CMK (cell line): ENCODE data around the gene TEK.
"Not testable (repeated sequence)": the region's sequence is repeated elsewhere in the genome, so short reads cannot be mapped to it uniquely, and the experiment has no call there.

Experiments used
- DNase-seq: peaks from one replicate; pipeline ENCODE4 v3.0.0-alpha.2; 2010; ENCODE audit warnings: low read depth

Gene TEK

GRCh38 chr9:27108981-27109541 lies at the start of gene TEK:
Gene TEK, plus strand, starts transcription at chr9:27109225. Its CDS starts 366 bp downstream, at chr9:27109591.
- DNase-seq: no peak

GRCh38 chr9:27059412-27059811 lies 49.6 kb upstream of the TEK start:
- no peak for DNase-seq

DNA sequence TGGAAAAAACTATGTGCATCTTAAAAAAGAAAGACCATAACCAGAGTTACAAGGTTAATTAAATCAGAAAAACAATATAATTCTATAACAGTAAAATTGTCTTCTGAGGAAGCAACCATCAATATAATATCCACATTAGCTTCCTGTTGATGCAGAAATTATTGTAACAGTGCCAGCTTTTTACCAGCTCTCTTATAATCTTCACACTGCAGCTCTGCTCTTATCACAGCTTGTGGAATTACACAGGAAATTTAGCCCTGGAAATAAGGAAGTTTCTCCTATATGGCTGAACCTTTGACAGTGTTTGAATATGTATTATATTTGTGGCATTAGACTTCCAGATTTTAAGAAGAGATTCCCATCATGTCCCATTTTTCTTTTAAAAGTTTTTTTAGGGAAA lies 49.1 kb upstream of the TEK start:
- no peak for DNase-seq

GRCh38 chr9:27065288-27065687 lies 43.7 kb upstream of the TEK start:
- no peak for DNase-seq

- no peak for DNase-seq
Observed at GRCh38 chr9:27073841-27074728, 34.9 kb upstream of the TEK start.

- no peak for DNase-seq
Observed at GRCh38 chr9:27078685-27079084, 30.3 kb upstream of the TEK start.

DNA sequence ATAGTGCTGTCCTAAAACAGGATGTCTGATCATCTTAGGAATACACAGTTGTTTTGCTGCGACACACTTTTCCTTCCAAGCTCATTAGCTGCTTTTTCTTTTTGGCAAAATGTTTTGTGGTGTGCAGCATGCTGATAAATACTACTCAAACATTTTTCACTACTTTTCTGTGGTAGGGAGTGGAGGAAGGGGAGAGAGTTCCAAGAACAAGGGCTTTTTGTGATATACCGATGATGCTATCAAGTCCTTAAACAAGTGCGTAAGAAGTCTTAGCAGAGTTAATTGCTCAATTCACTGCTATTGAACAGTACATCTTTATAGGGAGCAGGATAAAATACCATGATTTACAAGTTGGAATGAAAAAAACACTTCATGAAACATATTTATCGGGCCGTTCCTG lies 23.6 kb upstream of the TEK start:
- DNase-seq: no peak

GRCh38 chr9:27086818-27087680 lies 22.0 kb upstream of the TEK start:
- no peak for DNase-seq

GRCh38 chr9:27088981-27089380 lies 20.0 kb upstream of the TEK start:
- DNase-seq: no peak

- DNase-seq: no peak
Observed at GRCh38 chr9:27089706-27090105, 19.3 kb upstream of the TEK start.

DNA sequence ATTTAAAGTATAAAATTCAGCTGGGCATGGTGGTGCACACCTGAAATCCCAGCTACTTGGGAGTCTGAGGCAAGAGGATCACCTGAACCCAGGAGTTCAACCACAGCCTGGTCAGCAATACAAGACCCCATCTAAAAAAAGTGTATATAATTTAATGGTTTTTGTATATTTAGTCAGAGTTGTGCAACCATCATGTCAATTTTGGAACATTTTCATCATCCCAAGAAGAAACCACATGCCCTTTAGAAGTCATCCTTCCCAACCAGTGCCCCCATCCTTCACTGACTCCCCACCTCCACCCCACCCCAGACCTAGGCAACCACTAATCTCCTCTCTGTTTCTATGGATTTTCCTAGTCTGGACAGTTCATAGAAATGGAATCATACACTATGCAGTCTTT lies 18.8 kb upstream of the TEK start:
- DNase-seq: no peak

GRCh38 chr9:27090711-27091110 lies 18.3 kb upstream of the TEK start:
- no peak for DNase-seq

DNA sequence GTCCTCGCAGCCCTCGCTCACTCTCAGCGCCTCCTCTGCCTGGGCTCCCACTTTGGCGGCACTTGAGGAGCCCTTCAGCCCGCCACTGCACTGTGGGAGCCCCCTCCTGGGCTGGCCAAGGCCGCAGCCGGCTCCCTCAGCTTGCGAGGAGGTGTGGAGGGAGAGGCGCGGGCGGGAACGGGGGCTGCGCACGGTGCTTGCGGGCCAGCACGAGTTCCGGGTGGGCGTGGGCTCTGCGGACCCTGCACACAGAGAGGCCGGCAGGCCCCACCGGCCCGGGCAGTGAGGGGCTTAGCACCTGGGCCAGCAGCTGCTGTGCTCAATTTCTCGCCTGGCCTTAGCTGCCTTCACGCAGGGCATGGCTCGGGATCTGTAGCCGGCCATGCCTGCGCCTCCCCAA lies 16.5 kb upstream of the TEK start:
- DNase-seq: not testable (repeated sequence)

DNA sequence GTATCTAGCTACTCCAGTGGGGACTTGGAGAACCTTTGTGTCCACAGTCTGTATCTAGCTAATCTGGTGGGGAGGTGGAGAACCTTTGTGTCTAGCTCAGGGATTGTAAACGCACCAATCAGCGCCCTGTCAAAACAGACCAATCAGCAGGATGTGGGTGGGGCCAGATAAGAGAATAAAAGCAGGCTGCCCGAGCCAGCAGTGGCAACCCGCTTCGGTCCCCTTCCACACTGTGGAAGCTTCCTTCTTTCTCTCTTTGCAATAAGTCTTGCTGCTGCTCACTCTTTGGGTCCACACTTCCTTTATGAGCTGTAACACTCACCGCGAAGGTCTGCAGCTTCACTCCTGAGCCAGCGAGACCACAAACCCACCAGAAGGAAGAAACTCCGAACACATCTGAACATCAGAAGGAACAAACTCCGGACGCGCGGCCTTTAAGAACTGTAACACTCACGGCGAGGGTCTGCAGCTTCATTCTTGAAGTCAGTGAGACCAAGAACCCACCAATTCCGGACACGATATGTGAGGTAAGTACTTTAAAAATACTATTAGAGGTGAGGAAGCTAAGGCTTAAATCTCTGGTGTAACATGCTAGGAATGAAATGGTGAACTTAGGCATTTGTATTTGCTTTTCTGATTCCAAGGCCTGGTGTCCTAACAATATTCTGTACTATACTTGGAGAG lies 15.5 kb upstream of the TEK start:
- DNase-seq: not testable (repeated sequence)

DNA sequence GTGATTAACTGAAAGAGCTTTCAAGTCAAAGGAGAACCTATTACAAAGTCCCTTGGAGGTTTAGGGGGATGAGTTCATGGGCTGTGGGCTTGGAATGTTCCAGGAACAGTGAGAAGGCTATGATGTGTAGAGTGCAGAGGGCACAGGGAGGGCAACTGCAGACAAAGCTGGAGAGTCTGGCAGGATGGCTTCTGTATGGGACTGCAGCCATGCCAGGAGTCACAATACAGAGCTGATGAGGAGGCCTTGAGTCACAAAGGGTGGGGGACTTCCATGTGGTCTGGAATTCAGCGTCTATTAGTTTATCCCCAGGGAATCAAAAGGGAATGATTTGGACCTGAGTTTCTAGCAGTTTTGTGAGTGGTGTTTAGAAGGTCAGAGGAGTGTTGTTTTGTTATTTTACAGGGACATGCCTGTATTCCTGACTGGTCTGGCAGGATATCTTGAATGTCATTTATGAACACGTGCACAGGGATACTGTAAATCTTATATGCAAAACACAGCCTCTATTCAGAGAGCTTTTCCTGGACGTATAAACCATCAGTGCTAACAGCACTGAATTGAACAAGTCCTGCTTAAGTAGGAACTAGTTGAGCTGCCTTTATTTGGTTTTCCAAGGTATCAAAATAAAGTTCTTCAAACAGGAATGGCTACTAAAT lies 14.3 kb upstream of the TEK start:
- DNase-seq: no peak

DNA sequence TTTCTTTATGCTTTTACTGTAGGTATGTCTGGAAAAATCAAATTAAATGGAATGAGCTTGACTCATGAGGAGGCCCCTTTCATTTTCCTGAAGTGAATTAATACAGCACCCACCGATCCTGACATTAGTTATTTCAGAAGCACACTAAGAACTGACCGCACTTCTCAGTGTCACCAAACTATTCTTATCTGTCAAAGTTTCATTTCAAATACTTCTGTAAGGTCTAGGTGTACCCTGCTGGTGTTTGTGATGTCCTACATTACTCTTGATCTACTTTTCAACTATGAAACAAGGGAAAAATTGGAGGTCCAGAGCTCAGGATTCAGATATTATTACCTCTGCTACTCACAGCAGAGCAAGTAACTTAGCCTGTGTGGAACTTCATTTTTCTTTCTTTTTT lies 1.8 kb upstream of the TEK start:
- no peak for DNase-seq

- no peak for DNase-seq
Observed at GRCh38 chr9:27109621-27110020, 596 bp downstream of the TEK start.

- no peak for DNase-seq
Observed at GRCh38 chr9:27110181-27110580, 1.2 kb downstream of the TEK start.

DNA sequence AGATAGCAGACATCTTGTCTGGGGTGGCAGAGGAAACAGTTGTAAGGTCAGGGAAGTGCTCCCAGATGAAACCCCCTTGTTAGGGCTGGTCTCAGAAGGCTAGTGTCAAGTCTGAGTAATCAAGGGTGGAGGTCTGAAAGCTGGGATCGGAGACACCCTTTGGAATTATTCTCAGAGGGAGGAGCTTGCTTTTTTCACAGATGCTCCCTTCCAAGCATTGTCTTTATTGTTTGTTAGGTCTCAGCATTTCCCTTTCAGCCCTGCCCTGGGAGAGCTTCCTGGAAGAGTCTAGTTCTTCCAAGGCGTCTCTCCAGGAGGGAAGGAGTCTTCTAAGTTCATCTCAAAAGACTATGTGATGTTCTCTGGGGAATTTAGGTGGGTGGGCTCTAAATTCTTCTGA lies 3.2 kb downstream of the TEK start:
- DNase-seq: peak; percentile 11

- peak; percentile 20 for DNase-seq
Observed at GRCh38 chr9:27117489-27118135, 8.6 kb downstream of the TEK start.

- no peak for DNase-seq
Observed at GRCh38 chr9:27118916-27119315, 9.9 kb downstream of the TEK start.
